ENCODE measurements around the gene INSC. TPM values are rescaled to one million over a fixed set of nuclear protein-coding genes. Genes with fewer than 3 reads are reported as not detected.

The INSC gene
- total and polyA plus RNA-seq, 2 of the 8 experiments (the other 6 are each of a cell fraction or from before 2014, with no cell fraction given), result 0.58 to 0.59 TPM

- Histone ChIP-seq H2AFZ (ENCODE audit: low read length) (no peak overlapping the region), H3K56ac (replicated peaks; ENCODE audit: insufficient read length, low read depth, low read length) (no peak overlapping the region), H3K9ac (replicated peaks in 1 of 4; ENCODE audit: extremely low read depth in 1 of 4, low read depth in 3 of 4, low read length in 3 of 4) (no peak overlapping the region), H3K79me2 (ENCODE audit: control insufficient read depth in 1 of 2, insufficient read depth in 2 of 2, low read length in 2 of 2) (no peaks in the 10 kb centered on the region), H4K5ac (ENCODE audit: insufficient read length, low read depth, low read length) (no peak overlapping the region), H3K14ac (ENCODE audit: insufficient read length) (no peak overlapping the region), H3K4me1 (replicated peaks in 1 of 4; ENCODE audit: control insufficient read depth in 3 of 4, insufficient read depth in 4 of 4, low read length in 3 of 4) (peaks cover 0 to 4% (median 2%) of the 10 kb centered on the region in 4 experiments; a peak in 3 of 7 replicates), H3K4ac (replicated peaks; ENCODE audit: insufficient read length, low read depth, low read length) (no peak overlapping the region), H4K91ac (replicated peaks; ENCODE audit: insufficient read length, low read length) (no peak overlapping the region), H2BK12ac (ENCODE audit: low read depth, low read length) (no peak overlapping the region), H2BK120ac (replicated peaks; ENCODE audit: low read depth, low read length) (no peak overlapping the region), H3K4me2 (ENCODE audit: insufficient read depth in 1 of 2, low read depth in 2 of 2, low read length in 2 of 2) (no peak overlapping the region), H3K79me1 (ENCODE audit: low read depth, low read length) (no peaks in the 10 kb centered on the region), H3K36me3 (ENCODE audit: control insufficient read depth in 2 of 4, insufficient read depth in 4 of 4, low read length in 3 of 4) (no peaks in the 10 kb centered on the region), H4K8ac (ENCODE audit: extremely low read depth, insufficient read depth, low read length) (no peak overlapping the region; the same call in 1 of the 2 replicates), H3K23ac (ENCODE audit: insufficient read length) (no peak overlapping the region), H3K4me3 (ENCODE audit: extremely low read depth in 1 of 4, insufficient read depth in 2 of 4, low read depth in 3 of 4, low read length in 4 of 4) (no peak overlapping the region), H2BK5ac (ENCODE audit: low read depth, low read length) (no peak overlapping the region), H2BK15ac (ENCODE audit: low read length) (no peak overlapping the region), H2AK5ac (ENCODE audit: low read depth, low read length) (no peak overlapping the region), H4K20me1 (replicated peaks in 1 of 2; ENCODE audit: control insufficient read depth in 1 of 2, insufficient read depth in 2 of 2, low read length in 2 of 2) (no peaks in the 10 kb centered on the region), H3K23me2 (ENCODE audit: low read depth, low read length) (peaks cover 10% of the 10 kb centered on the region; the same call in 1 of the 2 replicates), H3K27me3 (replicated peaks in 1 of 4; ENCODE audit: control insufficient read depth in 3 of 4, extremely low read depth in 1 of 4, insufficient read depth in 3 of 4, low read length in 3 of 4) (peaks cover 4 to 24% (median 20%) of the 10 kb centered on the region in 4 experiments), H3K27ac (ENCODE audit: low read depth, low read length) (no peak overlapping the region), H2BK20ac (ENCODE audit: low read length) (no peak overlapping the region), H3K9me3 (ENCODE audit: insufficient read depth in 2 of 2, low read depth in 1 of 2, low read length in 1 of 2) (peaks cover 6 to 8% of the 10 kb centered on the region in 2 experiments; a peak in 2 of 4 replicates), H3K18ac (ENCODE audit: extremely low read depth, low read length) (no peak overlapping the region)
- ChIA-PET POLR2A (ENCODE audit: partially characterized antibody) (no interaction called here), CTCF (ENCODE audit: partially characterized antibody) (interaction anchor here (1.2 to 7.1 kb wide), 5 partner anchors 23 to 97 kb away, joined by 3 to 83 read pairs (median 4); partner anchors contain the start of gene CALCA)
- DNase-seq (ENCODE audit: low read depth in 1 of 2, low spot score in 2 of 2) (no peak), FAIRE-seq (no peak)
- 91% methylated on average over 30 of the region's 32 CpGs; no CpG with 5 or more reads in 1 of the 2 experiments for WGBS, 2 experiments (ENCODE audit: extremely low coverage in 1 of 2, insufficient coverage in 1 of 2, insufficient read length in 1 of 2, insufficient replicate concordance in 2 of 2, low coverage in 1 of 2, low lambda C conversion rate in 2 of 2, missing lambda C conversion rate in 1 of 2)
- no peak for TF ChIP-seq RXRA (IDR thresholded peaks at IDR 0.05; ENCODE audit: insufficient read depth, low read depth, low read length)
- TF ChIP-seq TEAD4 (IDR thresholded peaks at IDR 0.05; ENCODE audit: low read depth, low read length), result no peak
- no peak for TF ChIP-seq FOSL1 (IDR thresholded peaks at IDR 0.05; ENCODE audit: insufficient read depth, low read depth, low read length)
- TF ChIP-seq MAX (IDR thresholded peaks at IDR 0.05), result no peak
- no peak for TF ChIP-seq GABPA (IDR thresholded peaks at IDR 0.05; ENCODE audit: borderline replicate concordance, insufficient read depth, low read length)
- TF ChIP-seq KDM5A (IDR thresholded peaks at IDR 0.05; ENCODE audit: low read length), result no peak
- no peak for TF ChIP-seq CTBP2 (IDR thresholded peaks at IDR 0.05; ENCODE audit: borderline replicate concordance, insufficient read depth, insufficient read length, low read length)
- TF ChIP-seq USF2 (IDR thresholded peaks at IDR 0.05; ENCODE audit: low read length), result no peak
- no peak for TF ChIP-seq RAD21 (IDR thresholded peaks at IDR 0.05 in 1 of 2, conservative IDR thresholded peaks at IDR 0.05 in 1 of 2; ENCODE audit: low read depth in 2 of 2, low read length in 2 of 2)
- TF ChIP-seq HDAC6 (IDR thresholded peaks at IDR 0.05; ENCODE audit: low read depth, low read length), result no peak
These were observed 43.0 kb upstream of the INSC start for GRCh38 chr11:15071556-15072255.
